ENCODE measurements around the gene PACC1. TPM values are rescaled to one million over a fixed set of nuclear protein-coding genes. Genes with fewer than 3 reads are reported as not detected.

Gene PACC1
- total and polyA plus RNA-seq, 10 of the 15 experiments (the other 5 are each of a cell fraction or from before 2014, with no cell fraction given), result 16.1 to 29.7 (median 19.3) TPM

DNA sequence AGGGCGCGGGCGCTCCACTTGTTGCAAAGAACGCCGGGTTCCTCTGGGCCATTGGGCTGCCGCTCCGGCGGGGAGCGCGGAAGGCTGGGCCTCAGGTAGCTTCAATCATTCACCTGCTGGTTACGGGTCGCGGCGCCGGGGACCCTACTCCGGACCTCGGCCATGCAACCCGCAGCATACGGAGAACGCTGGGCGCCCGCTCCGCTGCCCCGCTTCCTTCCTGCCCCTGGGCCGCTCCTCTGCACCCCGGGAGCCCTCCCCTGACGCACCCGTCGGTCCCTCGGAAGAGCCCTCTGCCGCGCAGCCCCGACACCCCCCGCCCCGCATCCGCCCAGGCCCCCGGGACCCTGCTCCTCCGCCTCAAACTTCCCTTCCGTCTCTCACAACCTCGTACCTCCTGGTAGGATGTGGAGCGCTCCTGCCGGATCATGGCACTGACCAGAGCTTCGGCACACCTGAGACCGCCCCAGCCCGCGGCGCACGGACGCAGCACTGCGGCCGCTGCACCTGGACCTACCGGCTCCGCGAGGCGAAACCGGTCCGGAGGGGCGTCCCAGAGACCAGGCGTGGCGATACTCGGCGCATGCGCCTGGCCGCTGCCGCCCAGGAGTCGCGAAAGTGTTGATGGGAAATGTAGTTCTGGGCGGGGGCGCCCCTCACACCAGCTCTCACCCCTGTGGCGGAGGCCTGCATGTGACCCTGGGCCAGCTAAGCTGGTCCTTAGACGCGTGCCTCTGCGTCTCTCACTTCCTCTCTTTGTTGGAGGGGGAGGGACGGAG is at the start of gene PACC1 (continued):
- no peak for TF ChIP-seq NR2C2 (IDR thresholded peaks at IDR 0.05; ENCODE audit: borderline replicate concordance, control insufficient read depth, insufficient read length, low read depth)
- no peak for TF ChIP-seq NFIC (IDR thresholded peaks at IDR 0.05; ENCODE audit: low read depth, low read length)
- TF ChIP-seq PAX5 (IDR thresholded peaks at IDR 0.05; ENCODE audit: borderline replicate concordance, low read depth, low read length), result peak; percentile 82; the same call in 1 of the 2 replicates
- TF ChIP-seq, protein P1, sequence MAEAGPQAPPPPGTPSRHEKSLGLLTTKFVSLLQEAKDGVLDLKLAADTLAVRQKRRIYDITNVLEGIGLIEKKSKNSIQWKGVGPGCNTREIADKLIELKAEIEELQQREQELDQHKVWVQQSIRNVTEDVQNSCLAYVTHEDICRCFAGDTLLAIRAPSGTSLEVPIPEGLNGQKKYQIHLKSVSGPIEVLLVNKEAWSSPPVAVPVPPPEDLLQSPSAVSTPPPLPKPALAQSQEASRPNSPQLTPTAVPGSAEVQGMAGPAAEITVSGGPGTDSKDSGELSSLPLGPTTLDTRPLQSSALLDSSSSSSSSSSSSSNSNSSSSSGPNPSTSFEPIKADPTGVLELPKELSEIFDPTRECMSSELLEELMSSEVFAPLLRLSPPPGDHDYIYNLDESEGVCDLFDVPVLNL (IDR thresholded peaks at IDR 0.05; ENCODE audit: low read depth, low read length), result no peak
- TF ChIP-seq, protein P2, sequence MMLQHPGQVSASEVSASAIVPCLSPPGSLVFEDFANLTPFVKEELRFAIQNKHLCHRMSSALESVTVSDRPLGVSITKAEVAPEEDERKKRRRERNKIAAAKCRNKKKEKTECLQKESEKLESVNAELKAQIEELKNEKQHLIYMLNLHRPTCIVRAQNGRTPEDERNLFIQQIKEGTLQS (IDR thresholded peaks at IDR 0.05; ENCODE audit: borderline replicate concordance, extremely low read depth, low read depth, low read length), result peak; percentile 47; the same call in 1 of the 2 replicates
- peak; percentile 72; the same call in 1 of the 2 replicates for TF ChIP-seq CREB1 (IDR thresholded peaks at IDR 0.05; ENCODE audit: low read depth)
- TF ChIP-seq JUND (IDR thresholded peaks at IDR 0.05; ENCODE audit: low read depth, low read length), result no peak
- TF ChIP-seq, protein P3, sequence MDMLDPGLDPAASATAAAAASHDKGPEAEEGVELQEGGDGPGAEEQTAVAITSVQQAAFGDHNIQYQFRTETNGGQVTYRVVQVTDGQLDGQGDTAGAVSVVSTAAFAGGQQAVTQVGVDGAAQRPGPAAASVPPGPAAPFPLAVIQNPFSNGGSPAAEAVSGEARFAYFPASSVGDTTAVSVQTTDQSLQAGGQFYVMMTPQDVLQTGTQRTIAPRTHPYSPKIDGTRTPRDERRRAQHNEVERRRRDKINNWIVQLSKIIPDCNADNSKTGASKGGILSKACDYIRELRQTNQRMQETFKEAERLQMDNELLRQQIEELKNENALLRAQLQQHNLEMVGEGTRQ (IDR thresholded peaks at IDR 0.05; ENCODE audit: borderline replicate concordance, low read depth, low read length), result peak; percentile 90
- TF ChIP-seq SUPT20H (IDR thresholded peaks at IDR 0.05; ENCODE audit: borderline replicate concordance, control insufficient read depth, low read depth, low read length), result no peak
- TF ChIP-seq FOXK2 (IDR thresholded peaks at IDR 0.05), result no peak
- no peak for TF ChIP-seq NFYB (IDR thresholded peaks at IDR 0.05; ENCODE audit: insufficient read depth, low read depth, low read length)
- TF ChIP-seq, protein P4, sequence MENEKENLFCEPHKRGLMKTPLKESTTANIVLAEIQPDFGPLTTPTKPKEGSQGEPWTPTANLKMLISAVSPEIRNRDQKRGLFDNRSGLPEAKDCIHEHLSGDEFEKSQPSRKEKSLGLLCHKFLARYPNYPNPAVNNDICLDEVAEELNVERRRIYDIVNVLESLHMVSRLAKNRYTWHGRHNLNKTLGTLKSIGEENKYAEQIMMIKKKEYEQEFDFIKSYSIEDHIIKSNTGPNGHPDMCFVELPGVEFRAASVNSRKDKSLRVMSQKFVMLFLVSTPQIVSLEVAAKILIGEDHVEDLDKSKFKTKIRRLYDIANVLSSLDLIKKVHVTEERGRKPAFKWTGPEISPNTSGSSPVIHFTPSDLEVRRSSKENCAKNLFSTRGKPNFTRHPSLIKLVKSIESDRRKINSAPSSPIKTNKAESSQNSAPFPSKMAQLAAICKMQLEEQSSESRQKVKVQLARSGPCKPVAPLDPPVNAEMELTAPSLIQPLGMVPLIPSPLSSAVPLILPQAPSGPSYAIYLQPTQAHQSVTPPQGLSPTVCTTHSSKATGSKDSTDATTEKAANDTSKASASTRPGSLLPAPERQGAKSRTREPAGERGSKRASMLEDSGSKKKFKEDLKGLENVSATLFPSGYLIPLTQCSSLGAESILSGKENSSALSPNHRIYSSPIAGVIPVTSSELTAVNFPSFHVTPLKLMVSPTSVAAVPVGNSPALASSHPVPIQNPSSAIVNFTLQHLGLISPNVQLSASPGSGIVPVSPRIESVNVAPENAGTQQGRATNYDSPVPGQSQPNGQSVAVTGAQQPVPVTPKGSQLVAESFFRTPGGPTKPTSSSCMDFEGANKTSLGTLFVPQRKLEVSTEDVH (IDR thresholded peaks at IDR 0.05; ENCODE audit: low read depth, partially characterized antibody), result no peak
- TF ChIP-seq, protein P5, sequence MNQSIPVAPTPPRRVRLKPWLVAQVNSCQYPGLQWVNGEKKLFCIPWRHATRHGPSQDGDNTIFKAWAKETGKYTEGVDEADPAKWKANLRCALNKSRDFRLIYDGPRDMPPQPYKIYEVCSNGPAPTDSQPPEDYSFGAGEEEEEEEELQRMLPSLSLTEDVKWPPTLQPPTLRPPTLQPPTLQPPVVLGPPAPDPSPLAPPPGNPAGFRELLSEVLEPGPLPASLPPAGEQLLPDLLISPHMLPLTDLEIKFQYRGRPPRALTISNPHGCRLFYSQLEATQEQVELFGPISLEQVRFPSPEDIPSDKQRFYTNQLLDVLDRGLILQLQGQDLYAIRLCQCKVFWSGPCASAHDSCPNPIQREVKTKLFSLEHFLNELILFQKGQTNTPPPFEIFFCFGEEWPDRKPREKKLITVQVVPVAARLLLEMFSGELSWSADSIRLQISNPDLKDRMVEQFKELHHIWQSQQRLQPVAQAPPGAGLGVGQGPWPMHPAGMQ (IDR thresholded peaks at IDR 0.05; ENCODE audit: borderline replicate concordance), result no peak
- TF ChIP-seq POLR2AphosphoS5 (IDR thresholded peaks at IDR 0.05; ENCODE audit: low read length), result peak; percentile 76; the same call in 1 of the 2 replicates
- no peak for TF ChIP-seq ZSCAN29 (IDR thresholded peaks at IDR 0.05)
- TF ChIP-seq NFYA (IDR thresholded peaks at IDR 0.05; ENCODE audit: borderline replicate concordance, low read depth, low read length), result no peak
- peak; percentile 65 for TF ChIP-seq TCF12 (IDR thresholded peaks at IDR 0.05; ENCODE audit: low read depth, low read length)
- TF ChIP-seq, protein P6, sequence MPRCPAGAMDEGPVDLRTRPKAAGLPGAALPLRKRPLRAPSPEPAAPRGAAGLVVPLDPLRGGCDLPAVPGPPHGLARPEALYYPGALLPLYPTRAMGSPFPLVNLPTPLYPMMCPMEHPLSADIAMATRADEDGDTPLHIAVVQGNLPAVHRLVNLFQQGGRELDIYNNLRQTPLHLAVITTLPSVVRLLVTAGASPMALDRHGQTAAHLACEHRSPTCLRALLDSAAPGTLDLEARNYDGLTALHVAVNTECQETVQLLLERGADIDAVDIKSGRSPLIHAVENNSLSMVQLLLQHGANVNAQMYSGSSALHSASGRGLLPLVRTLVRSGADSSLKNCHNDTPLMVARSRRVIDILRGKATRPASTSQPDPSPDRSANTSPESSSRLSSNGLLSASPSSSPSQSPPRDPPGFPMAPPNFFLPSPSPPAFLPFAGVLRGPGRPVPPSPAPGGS (IDR thresholded peaks at IDR 0.05; ENCODE audit: borderline replicate concordance, insufficient read depth, low read depth, low read length, poor library complexity, severe bottlenecking), result peak; percentile 6
- peak; percentile 86 for TF ChIP-seq NBN (IDR thresholded peaks at IDR 0.05)
